ENCODE measurements around the gene KSR2.

Gene KSR2

DNA sequence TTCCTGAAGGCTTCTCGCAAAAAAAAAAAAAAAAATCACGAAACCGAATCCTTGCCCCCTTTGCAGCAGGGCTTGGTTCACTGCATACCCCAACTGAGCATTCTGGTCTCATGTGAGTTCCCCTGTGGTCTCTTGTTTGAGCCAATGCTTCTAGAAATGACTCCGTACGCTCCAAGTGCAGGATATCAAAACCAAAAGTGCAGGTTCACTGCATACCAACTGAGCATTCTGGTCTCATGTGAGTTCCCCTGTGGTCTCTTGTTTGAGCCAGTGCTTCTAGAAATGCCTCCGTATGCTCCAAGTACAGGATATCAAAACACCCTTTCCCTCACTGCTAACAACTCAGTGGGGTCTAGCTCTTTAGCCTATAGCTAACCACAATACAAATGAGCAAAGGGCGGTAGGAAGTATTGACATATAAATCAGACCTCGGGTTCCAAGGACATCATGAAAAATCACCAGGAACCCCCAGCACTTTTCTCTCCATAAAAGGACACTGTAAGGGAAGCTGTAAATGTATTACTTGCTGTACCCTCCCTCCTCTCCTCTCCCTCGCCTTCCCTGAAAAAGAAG lies 401.1 kb downstream of the KSR2 start:
- DNase-seq, result no peak

DNA sequence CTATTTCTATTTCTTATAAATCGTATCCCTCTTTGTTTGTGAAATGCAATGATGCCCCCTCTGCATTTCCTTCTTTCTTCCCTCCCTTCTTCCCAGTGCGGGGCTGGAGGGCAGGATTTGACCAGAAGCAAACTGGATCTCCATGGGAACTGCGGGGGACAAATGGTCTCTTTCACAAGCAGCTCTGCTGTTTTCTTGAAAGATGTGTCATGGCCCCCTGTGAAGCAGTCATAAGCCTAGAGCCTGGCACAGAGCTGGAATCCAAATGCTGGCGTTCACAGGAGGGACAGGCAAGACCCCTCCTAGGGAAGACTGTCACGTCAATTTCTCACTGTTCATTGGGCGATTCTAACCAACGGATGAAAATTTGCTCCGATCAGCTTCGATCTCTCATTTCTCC lies 403.9 kb downstream of the KSR2 start:
- DNase-seq, result no peak

DNA sequence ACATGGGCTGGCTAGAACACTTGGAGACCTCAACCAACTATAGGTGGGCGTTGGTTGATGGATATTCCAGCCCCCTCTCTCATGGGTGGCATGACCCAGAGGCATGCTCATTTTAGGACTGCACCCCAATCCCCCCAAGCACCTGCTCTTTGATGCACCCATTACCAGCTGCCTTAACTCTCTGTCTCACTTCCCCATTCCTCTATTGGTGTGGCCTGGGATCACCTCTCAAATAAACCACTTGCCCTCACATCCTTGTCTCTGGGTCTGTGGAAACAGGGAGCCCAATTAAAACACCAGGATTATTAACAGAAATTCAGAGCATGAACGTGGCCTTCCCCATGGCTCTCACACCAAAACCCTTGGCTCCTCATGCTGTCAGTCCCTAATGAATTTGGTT lies 405.1 kb downstream of the KSR2 start:
- DNase-seq, result no peak

DNA sequence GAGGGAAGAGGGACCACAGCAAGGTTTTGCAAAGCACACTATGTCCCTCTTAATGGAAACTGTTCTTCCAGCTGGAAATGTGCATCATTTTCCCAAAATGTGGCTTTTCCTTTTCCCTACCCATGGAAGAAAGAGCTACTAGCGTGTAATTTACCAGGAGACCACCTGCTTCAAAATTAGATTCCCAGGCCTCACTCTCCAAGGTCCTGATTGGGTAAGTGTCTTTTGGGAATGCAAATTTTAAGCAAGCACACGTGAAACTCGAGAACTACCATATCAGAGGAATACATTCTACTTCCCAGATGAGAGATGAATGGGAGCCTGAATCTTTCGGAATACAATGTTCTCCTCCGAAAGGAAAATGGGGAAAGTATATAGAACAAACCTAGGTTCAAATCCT lies 405.8 kb downstream of the KSR2 start:
- DNase-seq, result no peak

GRCh38 chr12:117561990-117562389 lies 406.8 kb downstream of the KSR2 start:
- DNase-seq, result no peak

GRCh38 chr12:117559978-117560377 lies 408.8 kb downstream of the KSR2 start:
- DNase-seq, result no peak

- DNase-seq, result no peak
These were observed 412.9 kb downstream of the KSR2 start for GRCh38 chr12:117555889-117556288.

DNA sequence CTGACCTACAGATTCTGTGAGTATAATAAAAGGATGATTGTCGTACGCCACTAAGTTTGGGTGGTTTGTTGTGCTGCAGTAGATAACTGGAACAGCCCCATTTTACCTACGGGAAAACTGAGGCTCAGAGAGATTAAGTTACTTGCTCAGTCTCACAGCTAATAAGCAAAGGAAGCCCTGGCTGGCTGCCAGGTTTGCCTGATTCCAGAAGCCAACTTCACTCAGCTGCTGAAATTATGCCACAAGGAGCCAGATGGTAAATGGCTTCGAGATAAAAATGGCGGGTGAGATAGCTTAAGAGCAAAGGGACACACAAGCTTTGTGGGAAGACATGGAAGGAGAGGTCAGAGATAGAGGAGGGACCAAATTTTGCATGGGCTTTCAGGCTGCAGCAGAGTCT lies 415.8 kb downstream of the KSR2 start:
- DNase-seq, result no peak

GRCh38 chr12:117551665-117552064 lies 417.1 kb downstream of the KSR2 start:
- no peak for DNase-seq

DNA sequence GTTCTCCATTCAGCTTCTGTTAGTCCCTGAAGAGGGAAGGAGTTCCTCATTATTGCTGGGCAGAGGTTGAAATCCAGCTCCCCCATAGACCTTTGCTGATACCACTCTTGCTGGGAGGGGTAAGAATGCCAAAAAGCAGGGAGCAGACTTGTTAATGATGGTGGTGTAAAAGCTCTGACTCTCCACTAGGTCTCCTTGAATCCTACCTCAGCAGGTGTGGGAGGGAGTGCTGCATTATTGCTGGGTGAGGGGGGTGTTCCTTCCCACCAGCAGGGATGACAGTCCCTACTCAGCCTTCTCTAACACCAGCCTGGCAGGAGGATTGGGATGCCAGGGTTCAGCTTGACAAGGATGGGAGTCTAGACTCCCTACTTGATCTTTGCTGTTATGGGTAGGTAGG lies 421.6 kb downstream of the KSR2 start:
- no peak for DNase-seq

DNA sequence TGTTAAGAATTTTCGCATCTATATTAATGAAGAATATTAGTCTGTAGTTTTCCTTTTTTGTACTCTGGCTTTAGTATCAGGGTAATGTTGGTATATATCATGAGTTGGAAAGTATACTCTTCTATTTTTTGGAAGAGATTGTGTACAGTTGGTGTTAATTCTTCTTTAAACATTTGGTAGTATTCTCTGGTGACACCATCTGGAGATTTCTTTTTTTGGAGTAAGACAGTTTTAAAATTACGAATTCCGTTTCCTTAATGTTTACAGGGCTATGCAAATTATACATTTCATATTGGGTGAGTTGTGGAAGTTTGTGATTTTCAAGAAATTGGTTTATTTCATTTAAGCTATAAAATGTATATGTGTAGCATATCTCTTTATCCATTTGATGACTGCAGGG lies 423.6 kb downstream of the KSR2 start:
- no peak for DNase-seq

DNA sequence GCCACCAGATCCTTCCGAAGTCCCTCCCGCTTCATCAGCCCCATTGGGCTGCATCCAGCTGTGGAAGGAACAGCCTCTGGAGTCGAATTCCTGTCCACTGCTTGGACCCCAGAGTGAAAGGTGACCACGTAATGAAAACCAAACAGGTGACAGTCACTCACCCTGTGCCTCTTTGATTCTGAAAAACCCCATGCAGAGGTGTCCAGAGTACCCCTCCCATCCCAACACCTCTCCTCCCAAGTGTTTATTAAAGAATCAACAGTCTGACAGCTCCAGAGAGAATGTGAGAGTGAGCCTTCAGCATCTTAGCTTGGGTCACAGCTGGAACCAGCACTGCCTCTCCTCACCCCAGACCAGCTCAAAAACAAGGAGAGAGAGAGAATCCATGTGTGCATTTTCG lies 428.8 kb downstream of the KSR2 start:
- DNase-seq, result no peak

DNA sequence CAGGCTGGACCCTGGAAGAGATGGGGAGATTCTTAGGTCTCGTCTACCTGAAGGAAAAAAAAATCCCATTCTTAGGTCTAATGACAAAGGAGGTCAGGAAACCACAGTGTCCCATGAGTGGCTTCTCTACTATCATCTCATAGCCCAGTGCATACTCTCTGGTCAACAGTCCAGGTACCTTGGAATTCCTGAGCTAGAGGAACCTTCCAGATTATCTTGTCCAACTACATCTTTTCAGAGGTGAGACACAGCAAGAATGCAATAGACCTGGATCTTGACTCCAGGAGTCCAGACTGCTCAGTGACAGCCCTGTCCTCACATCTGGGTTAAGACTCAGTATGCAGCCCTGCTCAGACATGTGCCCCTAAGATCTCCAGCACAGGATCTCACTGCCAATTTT lies 429.9 kb downstream of the KSR2 start:
- no peak for DNase-seq

- no peak for DNase-seq
These were observed 430.6 kb downstream of the KSR2 start for GRCh38 chr12:117538032-117538690.

DNA sequence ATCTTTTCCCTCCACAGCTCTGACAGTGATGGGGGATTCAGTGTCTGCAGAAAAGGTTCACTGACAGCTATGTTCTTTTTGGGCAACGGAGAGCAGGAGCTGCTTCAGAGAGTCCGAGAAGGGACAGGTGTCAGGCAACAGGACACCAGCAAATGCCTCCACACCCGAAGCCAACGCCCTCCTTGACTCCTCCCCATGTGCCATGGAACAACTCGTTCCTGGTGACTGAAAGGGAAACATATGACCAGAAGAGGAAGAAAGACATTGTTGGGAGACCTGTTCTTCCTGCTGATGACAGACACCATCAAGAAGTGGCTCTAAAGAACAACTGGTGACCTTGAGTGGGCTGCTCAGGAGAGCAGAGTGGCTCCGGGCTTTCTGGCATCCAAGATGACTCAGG lies 435.1 kb downstream of the KSR2 start:
- no peak for DNase-seq

- no peak for DNase-seq
These were observed 438.0 kb downstream of the KSR2 start for GRCh38 chr12:117530796-117531195.

DNA sequence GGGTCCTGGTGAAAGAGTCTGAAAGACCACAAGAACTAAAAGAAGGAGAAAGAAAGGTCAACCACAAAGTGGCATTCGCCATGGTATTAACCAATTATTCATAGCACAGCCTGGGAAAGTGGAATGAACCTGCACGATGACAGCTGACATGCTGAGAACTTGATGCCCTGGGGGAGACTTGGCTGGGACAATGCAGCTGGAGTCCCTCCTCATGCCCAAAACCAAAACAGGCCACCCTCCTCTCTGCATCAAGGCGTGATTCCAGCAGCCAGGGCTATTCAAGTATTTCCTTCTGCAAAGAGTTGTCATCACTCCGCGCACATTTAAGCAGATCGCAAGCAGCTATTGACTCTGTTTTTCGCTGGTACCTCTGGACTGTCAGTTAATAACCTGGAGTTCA lies 440.3 kb downstream of the KSR2 start:
- no peak for DNase-seq

GRCh38 chr12:117527479-117527855 lies 441.3 kb downstream of the KSR2 start:
- DNase-seq, result no peak

DNA sequence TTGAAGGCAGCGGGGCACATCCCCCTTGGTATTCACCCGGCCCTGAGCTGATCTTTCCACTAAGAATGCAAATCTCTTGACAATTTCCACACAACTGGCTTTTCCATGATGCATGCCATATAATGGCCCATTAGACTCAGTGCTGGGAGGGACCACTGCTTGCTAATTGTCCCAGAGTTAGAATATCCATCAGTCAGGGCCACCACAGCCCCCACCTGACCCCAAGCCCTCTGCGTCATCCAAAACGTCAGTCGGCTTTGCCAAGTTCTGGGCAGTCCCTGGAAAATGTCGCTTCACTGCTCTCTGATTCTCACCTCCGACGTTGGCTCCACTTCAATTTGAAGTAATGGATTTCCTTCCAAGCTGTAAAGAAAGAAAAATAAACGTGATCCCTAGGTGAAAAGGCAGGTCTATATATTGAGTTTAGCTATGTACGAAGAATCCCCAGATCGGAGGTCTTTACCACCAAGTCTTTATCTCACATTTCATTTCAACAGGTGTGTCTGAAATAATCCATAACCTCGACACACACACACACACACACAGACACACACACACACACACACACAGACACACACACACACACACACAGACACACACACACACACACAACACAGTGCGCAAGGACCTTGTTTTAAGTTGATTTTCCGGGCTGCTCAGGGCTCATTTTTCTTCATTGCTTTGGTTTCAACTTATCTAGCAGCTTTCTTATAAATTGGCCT lies 441.9 kb downstream of the KSR2 start:
- no peak for DNase-seq

GRCh38 chr12:117525766-117526165 lies 443.0 kb downstream of the KSR2 start:
- DNase-seq, result no peak

DNA sequence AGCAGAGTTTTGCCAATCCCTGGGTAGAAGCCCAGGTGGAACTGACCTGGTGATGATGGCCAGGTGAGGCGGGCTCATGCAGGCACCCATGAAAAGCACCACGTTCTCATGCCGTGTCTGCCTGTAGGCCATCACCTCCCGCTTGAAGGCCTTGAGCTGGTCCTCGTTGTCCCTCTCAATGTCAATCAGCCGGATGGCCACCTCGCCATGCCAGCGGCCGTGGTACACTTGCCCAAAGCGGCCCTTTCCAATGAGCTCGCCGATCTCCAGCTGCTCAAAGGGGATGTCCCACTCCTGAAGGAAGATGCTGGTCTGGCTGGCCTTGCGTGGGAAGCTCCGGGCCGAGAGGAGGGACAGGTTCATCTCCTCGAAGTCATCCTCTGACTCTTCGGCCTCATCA lies 444.0 kb downstream of the KSR2 start:
- no peak for DNase-seq

GRCh38 chr12:117523971-117524370 lies 444.8 kb downstream of the KSR2 start:
- no peak for DNase-seq

- no peak for DNase-seq
These were observed 446.2 kb downstream of the KSR2 start for GRCh38 chr12:117522559-117522958.

GRCh38 chr12:117521867-117522266 lies 446.9 kb downstream of the KSR2 start:
- no peak for DNase-seq

- no peak for DNase-seq
These were observed 447.4 kb downstream of the KSR2 start for GRCh38 chr12:117521346-117521745.
